RPMI7951 (cell line): ENCODE data around the gene SNRPD2. TPM values are rescaled to one million over a fixed set of nuclear protein-coding genes. Genes with fewer than 3 reads are reported as not detected.
A peak's percentile ranks its signal among the peaks of the same experiment; 100 is the strongest.
"Not testable (repeated sequence)": the region's sequence is repeated elsewhere in the genome, so short reads cannot be mapped to it uniquely, and the experiment has no call there.

Experiments
- DNase-seq: peaks from one replicate; pipeline ENCODE4 v3.0.0-alpha.2; 2012; ENCODE audit warnings: low read depth
- total RNA-seq: library from RNA; depleted of rRNA; stranded (reverse); fragments of >200 nt; shearing (Covaris generic); gene quantifications from 2 replicates; pipeline ENCODE4 v1.2.3, GENCODE V29; 2014

Gene SNRPD2
- total RNA-seq, 1 experiment from 2014 or later, result 474 TPM

DNA sequence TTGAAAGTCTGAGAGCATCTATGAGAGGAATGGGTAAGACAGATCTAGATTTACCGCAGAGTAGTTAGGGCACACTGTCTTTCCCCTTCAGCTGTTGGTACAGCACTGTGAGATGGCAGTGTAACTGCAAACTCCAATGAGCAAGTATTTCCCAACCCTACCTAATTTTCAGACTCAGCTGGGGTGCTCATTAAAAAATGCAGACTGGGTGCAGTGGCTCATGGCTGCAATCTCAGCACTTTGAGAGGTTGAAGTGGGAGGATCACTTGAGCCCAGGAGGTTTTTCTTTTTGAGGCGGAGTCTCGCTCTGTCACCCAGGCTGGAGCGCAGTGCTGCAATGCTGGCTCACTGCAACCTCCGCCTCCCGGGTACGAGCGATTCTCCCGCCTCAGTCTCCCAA, 13.4 kb upstream of the SNRPD2 start:
- DNase-seq, result no peak

DNA sequence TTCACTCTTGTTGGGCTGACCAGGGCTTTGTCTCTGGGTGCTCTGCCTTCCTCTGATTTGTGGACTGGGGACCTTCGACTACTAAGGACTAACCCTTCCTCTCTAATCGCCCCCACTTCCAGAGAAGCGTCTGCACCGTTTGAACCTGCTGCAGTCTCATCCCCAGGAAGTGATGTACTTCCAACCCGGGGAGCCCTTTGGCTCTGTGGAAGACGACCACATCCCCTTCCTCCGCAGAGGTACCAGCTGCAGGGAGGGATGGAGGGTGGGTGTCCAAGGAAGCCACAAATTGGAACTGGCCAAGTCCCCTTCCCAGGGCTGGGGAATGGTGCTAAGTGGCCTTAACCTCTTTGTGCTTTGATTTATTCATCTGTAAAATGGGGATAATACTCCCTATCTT, 9.9 kb upstream of the SNRPD2 start:
- no peak for DNase-seq

GRCh38 chr19:45693106-45693788, 1.5 kb upstream of the SNRPD2 start:
- DNase-seq, result peak; percentile 69

DNA sequence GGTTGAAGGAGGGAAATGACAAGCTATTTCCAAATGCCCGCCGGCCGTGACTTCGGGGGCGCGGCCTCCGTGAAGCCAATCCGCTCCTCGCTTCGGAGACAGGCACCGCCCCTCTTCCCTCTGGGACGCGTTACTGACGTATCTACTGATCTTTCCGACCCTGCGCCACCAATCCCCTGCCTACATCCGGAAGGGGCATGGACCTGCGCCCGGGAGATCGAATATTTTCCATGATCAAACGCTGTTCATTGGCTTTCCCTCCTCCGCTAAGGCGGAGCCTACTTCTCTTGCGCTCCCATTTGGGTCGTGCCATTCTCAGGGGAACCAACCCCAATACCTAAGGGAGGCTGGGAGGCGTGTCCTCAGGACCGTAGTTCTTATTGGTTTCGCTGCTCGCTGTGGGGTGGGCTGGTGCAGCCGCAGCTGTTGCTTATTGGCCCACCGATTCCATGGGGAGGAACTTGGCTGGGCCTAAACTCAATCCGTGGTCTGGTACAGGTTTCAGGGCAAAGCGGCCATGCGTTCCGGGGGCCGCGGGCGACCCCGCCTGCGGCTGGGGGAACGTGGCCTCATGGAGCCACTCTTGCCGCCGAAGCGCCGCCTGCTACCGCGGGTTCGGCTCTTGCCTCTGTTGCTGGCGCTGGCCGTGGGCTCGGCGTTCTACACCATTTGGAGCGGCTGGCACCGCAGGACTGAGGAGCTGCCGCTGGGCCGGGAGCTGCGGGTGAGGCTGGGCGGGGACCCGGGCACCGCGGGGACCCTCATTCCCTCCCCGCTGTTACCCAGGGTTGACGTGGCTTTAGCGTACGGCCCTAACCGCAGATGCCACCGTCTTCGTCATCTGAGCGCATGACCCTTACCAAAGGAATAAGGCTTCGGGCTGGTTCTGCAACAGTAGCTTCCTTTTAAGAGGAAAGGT, 693 bp upstream of the SNRPD2 start, which contains the start of gene QPCTL:
TSS of gene QPCTL (plus strand) at position 480 of the 919 bp plus-strand sequence. CDS start at position 518, 38 bp downstream.
- peak; percentile 100 for DNase-seq

- DNase-seq, result no peak
Measured at GRCh38 chr19:45687599-45687998, 4.2 kb downstream of the SNRPD2 start.

DNA sequence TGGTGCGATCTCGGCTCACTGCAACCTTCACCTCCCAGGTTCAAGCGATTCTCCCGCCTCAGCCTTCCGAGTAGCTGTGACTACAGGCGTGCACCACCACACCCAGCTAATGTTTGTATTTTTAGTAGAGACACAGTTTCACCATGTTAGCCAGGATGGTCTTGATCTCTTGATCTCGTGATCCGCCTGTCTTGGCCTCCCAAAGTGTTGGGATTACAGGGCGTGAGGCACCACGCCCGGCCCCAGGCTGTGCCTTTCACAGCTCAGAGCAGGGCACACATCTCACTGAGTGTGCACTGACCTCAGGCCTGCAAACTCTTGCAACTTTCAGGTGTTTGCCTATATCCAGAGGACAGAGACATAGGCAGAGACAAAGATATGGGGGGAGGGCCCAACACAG, 6.7 kb downstream of the SNRPD2 start:
- DNase-seq, result not testable (repeated sequence)

DNA sequence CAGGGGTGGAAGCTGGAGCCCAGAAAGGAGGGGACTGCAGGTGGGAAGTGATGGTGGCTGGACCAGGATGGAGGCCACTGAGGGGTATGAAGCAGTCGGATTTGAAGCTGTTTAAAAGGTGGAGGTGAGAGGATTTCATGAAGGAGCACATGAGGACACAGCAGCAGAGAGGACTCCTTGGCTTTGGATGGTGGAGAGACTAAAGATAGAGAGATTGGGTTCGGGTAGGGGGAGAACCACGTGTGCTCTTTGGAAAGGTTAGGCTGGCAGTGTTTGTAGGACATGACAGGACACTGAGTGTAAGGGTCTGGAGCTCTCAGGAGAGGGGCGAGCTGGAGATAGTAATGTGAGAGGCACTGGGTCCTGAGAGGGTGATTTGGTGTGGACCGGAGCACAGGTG, 8.8 kb downstream of the SNRPD2 start:
- no peak for DNase-seq

- no peak for DNase-seq
Measured at GRCh38 chr19:45682117-45682516, 9.6 kb downstream of the SNRPD2 start.

DNA sequence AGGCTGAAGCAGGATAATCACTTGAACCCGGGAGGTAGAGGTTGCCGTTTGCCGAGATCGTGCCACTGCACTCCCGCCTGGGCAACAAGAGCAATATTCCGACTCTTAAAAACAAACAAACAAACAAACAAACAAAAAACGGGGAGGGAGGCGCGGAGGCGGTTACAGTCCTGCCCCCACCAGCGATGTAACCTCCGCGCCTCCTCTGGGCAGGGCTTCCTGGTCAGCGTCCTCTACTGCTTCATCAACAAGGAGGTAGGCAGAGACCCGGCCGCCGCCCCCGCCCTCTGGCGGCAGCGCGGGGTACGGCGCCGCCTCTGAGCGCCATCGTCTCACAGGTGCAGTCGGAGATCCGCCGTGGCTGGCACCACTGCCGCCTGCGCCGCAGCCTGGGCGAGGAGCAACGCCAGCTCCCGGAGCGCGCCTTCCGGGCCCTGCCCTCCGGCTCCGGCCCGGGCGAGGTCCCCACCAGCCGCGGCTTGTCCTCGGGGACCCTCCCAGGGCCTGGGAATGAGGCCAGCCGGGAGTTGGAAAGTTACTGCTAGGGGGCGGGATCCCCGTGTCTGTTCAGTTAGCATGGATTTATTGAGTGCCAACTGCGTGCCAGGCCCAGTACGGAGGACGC, 10.2 kb downstream of the SNRPD2 start:
- peak; percentile 83 for DNase-seq

GRCh38 chr19:45677351-45678230, 14.2 kb downstream of the SNRPD2 start:
- DNase-seq, result no peak

- no peak for DNase-seq
Measured at GRCh38 chr19:45676851-45677263, 14.9 kb downstream of the SNRPD2 start.

GRCh38 chr19:45674946-45675345, 16.8 kb downstream of the SNRPD2 start:
- no peak for DNase-seq

DNA sequence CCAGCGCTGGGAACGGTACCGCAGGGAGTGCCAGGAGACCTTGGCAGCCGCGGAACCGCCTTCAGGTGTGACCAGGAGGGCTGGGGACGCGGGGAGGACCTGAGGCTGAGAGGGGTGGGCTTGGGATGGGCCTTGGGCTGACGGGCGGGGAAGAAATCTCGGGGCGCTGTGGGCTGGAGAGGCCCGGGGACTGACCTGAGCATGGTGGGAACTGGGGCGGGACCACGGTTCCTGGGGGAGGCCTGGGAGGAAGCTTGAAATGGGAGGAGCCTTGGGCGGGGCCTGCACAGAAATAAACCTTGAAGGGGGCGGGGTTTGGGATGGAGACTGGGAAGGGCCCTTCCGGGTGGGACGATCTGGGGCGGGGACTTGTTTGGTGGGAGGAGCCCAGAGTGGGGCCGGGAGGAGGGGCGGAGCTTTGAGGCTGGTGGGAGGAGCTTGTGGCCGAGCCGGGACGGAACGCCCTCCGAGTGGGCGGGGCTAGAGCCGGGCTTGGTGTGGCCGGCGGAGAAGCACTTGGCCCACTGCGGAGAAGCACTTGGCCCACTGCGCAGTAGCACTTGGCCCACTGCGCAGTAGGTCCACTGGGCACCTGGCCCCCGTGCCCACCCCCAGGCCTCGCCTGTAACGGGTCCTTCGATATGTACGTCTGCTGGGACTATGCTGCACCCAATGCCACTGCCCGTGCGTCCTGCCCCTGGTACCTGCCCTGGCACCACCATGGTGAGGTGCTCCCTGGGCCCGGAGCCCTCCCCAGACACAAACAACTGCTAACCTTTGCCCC, 20.9 kb downstream of the SNRPD2 start:
- DNase-seq, result no peak

GRCh38 chr19:45668342-45668871, 23.3 kb downstream of the SNRPD2 start:
- DNase-seq, result no peak

DNA sequence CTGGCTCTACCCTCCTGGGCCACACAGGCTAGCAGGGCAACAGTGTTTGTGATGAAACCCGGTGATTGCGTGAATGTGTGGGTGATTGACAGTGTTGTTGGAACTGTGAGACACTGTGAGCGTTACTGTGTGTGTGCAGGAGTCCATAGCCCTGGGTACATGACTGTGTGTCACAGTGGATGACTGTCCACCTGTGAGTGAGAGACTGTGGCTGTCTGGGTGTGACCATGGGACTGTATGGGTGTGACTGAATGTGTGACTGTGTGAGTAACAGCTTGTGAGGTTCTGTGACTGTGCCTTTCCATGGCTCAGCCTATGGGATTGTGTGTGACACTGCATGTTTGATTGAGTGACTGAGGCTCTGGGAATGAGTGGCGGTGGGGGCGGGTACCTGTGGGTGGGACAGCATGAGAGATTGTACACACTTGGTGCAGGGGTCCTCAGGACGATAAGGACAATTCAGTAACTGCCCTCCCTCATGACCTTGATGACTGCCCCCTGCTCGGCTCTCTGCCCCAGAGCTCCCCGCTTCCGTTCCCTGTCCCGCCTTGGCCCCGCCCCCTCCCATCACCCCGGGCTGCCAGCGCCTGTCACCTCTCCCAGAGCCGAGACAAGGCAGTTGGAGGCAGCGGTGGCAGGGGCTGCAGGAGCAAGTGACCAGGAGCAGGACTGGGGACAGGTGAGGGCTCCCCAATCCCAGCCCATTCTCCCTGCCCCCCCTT, 24.0 kb downstream of the SNRPD2 start, which contains the start of gene GIPR:
TSS of gene GIPR (plus strand) at position 602 of the 722 bp plus-strand sequence. CDS start 1,300 bp downstream, outside the sequence.
- DNase-seq, result peak; percentile 54

DNA sequence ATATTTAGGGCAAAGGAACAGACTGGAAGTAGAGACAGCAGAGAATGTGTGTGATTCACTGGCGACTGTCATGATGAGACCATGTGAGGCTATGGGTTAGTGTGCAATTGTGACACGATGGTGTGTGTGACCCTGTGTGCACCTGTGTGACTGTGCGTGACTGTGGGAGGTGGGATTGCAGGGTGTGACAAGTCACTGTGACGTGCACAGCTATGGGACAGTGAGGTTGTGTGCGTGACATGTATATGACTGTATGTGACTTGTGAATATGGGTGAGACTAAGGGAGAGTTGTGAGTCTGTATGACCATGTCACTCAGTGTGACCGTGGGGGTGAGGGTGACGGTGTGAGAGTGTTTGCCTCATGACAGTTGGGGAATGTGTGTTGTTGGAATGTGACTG, 27.2 kb downstream of the SNRPD2 start:
- DNase-seq, result no peak

DNA sequence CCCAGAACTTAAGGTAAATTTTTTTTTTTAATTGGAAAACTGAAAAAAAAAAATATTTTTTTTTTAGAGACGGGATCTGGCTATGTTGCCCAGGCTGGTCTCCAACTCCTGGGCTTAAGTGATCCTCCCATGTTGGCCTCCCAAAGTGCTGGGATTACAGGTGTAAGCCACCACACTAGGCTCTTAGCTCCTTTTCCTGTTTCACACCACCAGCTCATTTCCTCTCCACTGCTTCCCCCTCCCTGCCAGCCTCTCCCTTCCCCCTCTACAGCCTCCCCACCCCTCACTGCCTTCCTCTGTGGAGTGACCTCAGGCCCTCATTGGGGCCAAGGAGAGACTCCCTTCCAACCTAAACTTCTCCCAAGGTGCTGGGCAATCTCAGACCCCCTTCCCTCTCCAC, 28.0 kb downstream of the SNRPD2 start:
- DNase-seq, result no peak

DNA sequence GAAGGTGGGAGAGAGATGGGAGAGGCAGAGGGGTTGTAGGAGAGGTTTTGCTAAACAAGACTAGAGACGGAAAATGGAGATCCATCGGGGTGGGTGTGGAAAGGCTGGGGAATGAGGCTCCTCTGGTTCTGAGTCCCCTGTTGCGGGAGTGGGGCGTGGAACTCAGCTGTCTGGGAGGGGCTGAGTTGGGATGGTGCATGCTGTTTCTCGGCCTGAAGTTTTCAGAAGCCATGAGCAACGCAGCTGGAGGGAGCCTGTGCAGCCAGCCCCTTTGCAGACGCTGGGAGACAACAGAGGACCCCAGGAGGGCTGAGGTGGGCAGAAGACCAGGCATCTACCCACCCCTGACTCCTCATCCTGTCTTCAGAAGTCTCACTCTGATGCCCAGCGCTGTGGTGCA, 31.1 kb downstream of the SNRPD2 start:
- DNase-seq, result no peak

- DNase-seq, result no peak
Measured at GRCh38 chr19:45659096-45659729, 32.5 kb downstream of the SNRPD2 start.
